Measurements from ENCODE around the gene NDUFV1. TPM values are rescaled to one million over a fixed set of nuclear protein-coding genes. Genes with fewer than 3 reads are reported as not detected.

Gene NDUFV1
- total and polyA plus RNA-seq, 9 of the 15 experiments (the other 6 are each of a cell fraction or from before 2014, with no cell fraction given): 10.8 to 423 (median 209) TPM

DNA sequence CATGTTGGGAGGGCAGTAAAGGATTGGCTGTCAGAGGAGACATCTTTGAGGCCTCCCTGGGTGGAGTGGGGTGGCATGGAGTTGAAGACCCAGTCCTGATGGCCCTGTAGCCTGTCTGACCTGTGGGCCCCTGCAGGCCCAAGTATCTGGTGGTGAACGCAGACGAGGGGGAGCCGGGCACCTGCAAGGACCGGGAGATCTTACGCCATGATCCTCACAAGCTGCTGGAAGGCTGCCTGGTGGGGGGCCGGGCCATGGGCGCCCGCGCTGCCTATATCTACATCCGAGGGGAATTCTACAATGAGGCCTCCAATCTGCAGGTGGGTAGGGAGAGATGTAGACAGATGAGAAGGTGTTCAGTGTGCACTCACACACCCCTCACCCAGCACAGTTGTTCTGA, 2.6 kb downstream of the NDUFV1 start:
- WGBS (ENCODE audit: insufficient coverage, low coverage, missing lambda C conversion rate): 95% methylated on average over 8 of the region's 10 CpGs
- BruUV-seq (replicated peaks): no TSS peak
- in situ Hi-C loops (cut with MboI): no loop called here
- Histone ChIP-seq H3K9ac (ENCODE audit: insufficient read depth in 1 of 2, low read depth in 2 of 2, low read length in 2 of 2) (peak overlapping the region in 1 of 2 experiments; percentile 55; a peak in 1 of 4 replicates), H3K9me3 (replicated peaks; ENCODE audit: control insufficient read depth, insufficient read depth, low read depth, low read length) (no peaks in the 10 kb centered on the region), H3K4me2 (ENCODE audit: insufficient read depth, low read length) (no peak overlapping the region), H3K27ac (ENCODE audit: extremely low read depth, low read depth, low read length) (no peak overlapping the region; the same call in 2 of the 3 replicates), H3K9me1 (ENCODE audit: control insufficient read depth, insufficient read depth, low read length) (no peaks in the 10 kb centered on the region), H2AFZ (ENCODE audit: low read depth, low read length) (no peak overlapping the region), H3K4me1 (replicated peaks in 1 of 2; ENCODE audit: control insufficient read depth in 2 of 2, insufficient read depth in 2 of 2, low read length in 2 of 2) (peaks cover 26 to 85% of the 10 kb centered on the region in 2 experiments), H3K4me3 (no peak overlapping the region), H4K20me1 (replicated peaks; ENCODE audit: control insufficient read depth, insufficient read depth, low read length) (no peaks in the 10 kb centered on the region; the same call in 1 of the 2 replicates), H3K27me3 (ENCODE audit: control insufficient read depth in 2 of 2, insufficient read depth in 2 of 2, low read length in 2 of 2) (no peaks in the 10 kb centered on the region), H3K36me3 (ENCODE audit: control insufficient read depth, insufficient read depth, low read length) (peaks cover 62% of the 10 kb centered on the region), H3K79me2 (ENCODE audit: control insufficient read depth, insufficient read depth, low read length) (peaks cover 36% of the 10 kb centered on the region)
- no peak for DNase-seq (ENCODE audit: extremely low read depth in 1 of 4, low spot score in 3 of 4)
- TF ChIP-seq RBFOX2 (IDR thresholded peaks at IDR 0.05; ENCODE audit: low read depth, low read length): peak; percentile 47; the same call in 1 of the 2 replicates
- TF ChIP-seq NR2F6 (CRISPR knock-in tag; IDR thresholded peaks at IDR 0.05): no peak
- TF ChIP-seq POLR2G (IDR thresholded peaks at IDR 0.05; ENCODE audit: low read depth, low read length): peak; percentile 38; the same call in 1 of the 2 replicates
- intact Hi-C loops (cut with micrococcal nuclease): loop anchor here (5.0 kb wide), 1 partner anchor 37 kb away; no protein-coding TSS in a partner anchor
- ChIA-PET CTCF (ENCODE audit: low intra/inter-chr PET ratio) (no interaction called here), POLR2A (interaction anchor here (1.7 kb wide), 1 partner anchor 25 kb away, joined by 6 read pairs; the partner anchor contains the start of gene GSTP1)
- no peak for ATAC-seq
- no peak for FAIRE-seq

DNA sequence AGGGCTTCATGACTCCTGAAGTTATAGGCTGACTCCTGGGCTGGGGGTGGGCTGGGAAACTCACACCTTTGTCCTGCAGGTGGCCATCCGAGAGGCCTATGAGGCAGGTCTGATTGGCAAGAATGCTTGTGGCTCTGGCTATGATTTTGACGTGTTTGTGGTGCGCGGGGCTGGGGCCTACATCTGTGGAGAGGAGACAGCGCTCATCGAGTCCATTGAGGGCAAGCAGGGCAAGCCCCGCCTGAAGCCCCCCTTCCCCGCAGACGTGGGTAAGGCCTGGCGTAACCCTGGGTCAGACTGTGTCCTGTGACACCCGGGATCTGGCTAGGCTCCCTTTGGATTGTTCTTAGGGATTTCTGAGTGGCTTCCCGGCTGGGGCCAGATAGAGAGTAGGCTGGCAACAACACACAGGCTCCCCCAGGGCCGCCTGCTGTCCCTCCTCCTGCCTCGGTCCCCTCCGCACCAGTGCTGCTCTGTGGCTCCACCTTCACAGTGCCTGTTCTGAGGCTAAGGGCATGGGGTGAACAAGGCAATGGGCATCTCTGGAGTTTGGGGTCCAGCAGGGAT, 3.6 kb downstream of the NDUFV1 start:
- DNase-seq (ENCODE audit: extremely low read depth in 1 of 4, low spot score in 3 of 4) (no peak), FAIRE-seq (no peak), ATAC-seq (no peak)
- TF ChIP-seq CXXC5 (CRISPR knock-in tag; IDR thresholded peaks at IDR 0.05) (no peak), NCOA6 (IDR thresholded peaks at IDR 0.05) (no peak), ZC3H11A (IDR thresholded peaks at IDR 0.05; ENCODE audit: low read depth, low read length) (no peak), ZNF764 (CRISPR knock-in tag; IDR thresholded peaks at IDR 0.05; ENCODE audit: low read depth) (no peak), BHLHE40 (IDR thresholded peaks at IDR 0.05; ENCODE audit: low read length) (no peak), RBFOX2 (IDR thresholded peaks at IDR 0.05; ENCODE audit: low read depth, low read length) (peak; percentile 28; the same call in 1 of the 2 replicates), POLR3A (IDR thresholded peaks at IDR 0.05; ENCODE audit: borderline replicate concordance, extremely low read depth, insufficient read depth, insufficient read length) (no peak)
- TF ChIP-seq, protein P1, sequence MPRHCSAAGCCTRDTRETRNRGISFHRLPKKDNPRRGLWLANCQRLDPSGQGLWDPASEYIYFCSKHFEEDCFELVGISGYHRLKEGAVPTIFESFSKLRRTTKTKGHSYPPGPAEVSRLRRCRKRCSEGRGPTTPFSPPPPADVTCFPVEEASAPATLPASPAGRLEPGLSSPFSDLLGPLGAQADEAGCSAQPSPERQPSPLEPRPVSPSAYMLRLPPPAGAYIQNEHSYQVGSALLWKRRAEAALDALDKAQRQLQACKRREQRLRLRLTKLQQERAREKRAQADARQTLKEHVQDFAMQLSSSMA (CRISPR knock-in tag; IDR thresholded peaks at IDR 0.05): no peak
- Histone ChIP-seq H4K20me1 (replicated peaks; ENCODE audit: control insufficient read depth, insufficient read depth, low read length) (no peaks in the 10 kb centered on the region; the same call in 1 of the 2 replicates), H3K9me3 (replicated peaks; ENCODE audit: control insufficient read depth, insufficient read depth, low read depth, low read length) (no peaks in the 10 kb centered on the region), H3K27me3 (ENCODE audit: control insufficient read depth in 2 of 2, insufficient read depth in 2 of 2, low read length in 2 of 2) (no peaks in the 10 kb centered on the region), H3K79me2 (ENCODE audit: control insufficient read depth, insufficient read depth, low read length) (peaks cover 36% of the 10 kb centered on the region), H3K9ac (ENCODE audit: insufficient read depth in 1 of 2, low read depth in 2 of 2, low read length in 2 of 2) (peak overlapping the region in 1 of 2 experiments; percentile 46; a peak in 1 of 4 replicates), H3K4me1 (replicated peaks in 1 of 2; ENCODE audit: control insufficient read depth in 2 of 2, insufficient read depth in 2 of 2, low read length in 2 of 2) (peaks cover 15 to 85% of the 10 kb centered on the region in 2 experiments), H3K4me3 (no peak overlapping the region), H3K36me3 (ENCODE audit: control insufficient read depth, insufficient read depth, low read length) (peaks cover 62% of the 10 kb centered on the region), H3K4me2 (ENCODE audit: insufficient read depth, low read length) (no peak overlapping the region), H3K27ac (ENCODE audit: extremely low read depth, low read depth, low read length) (no peak overlapping the region), H3K9me1 (ENCODE audit: control insufficient read depth, insufficient read depth, low read length) (no peaks in the 10 kb centered on the region), H2AFZ (ENCODE audit: low read depth, low read length) (no peak overlapping the region)
- intact Hi-C loops (cut with micrococcal nuclease) (no loop called here), in situ Hi-C loops (cut with MboI) (no loop called here)
- 94% methylated on average over 15 of the region's 15 CpGs for WGBS (ENCODE audit: insufficient coverage, low coverage, missing lambda C conversion rate)
- no TSS peak for BruUV-seq (replicated peaks)
- CTCF ChIA-PET (ENCODE audit: low intra/inter-chr PET ratio): no interaction called here
- POLR2A ChIA-PET: interaction anchor here (1.7 kb wide), 1 partner anchor 26 kb away, joined by 6 read pairs; the partner anchor contains the start of gene GSTP1
